SK-N-MC (cell line): Measurements from ENCODE around the gene CCDC141.
"Not testable (repeated sequence)": the region's sequence is repeated elsewhere in the genome, so short reads cannot be mapped to it uniquely, and the experiment has no call there.

ENCODE experiments used
- DNase-seq: peaks from one replicate; pipeline ENCODE4 v3.0.0-alpha.2; 2011; ENCODE audit warnings: low read depth, low spot score
- H3K27ac ChIP-seq: fragments of 200-600 bp; sonication (generic); 2 replicates; pipeline ENCODE4 v1.5.1; 2016; ENCODE audit warnings: mixed run types
- H3K36me3 ChIP-seq: fragments of 200-600 bp; sonication (generic); 2 replicates; pipeline ENCODE4 v1.6.1; 2017; ENCODE audit warnings: antibody characterized with exemption, low read length, mixed read lengths; ENCODE audit not compliant: insufficient read depth
- H3K4me3 ChIP-seq: fragments of 200-600 bp; sonication (generic); 2 replicates; pipeline ENCODE4 v1.5.1; 2016
- H3K9ac ChIP-seq: fragments of 200-600 bp; sonication (generic); 2 replicates; pipeline ENCODE4 v1.8.0; 2017; ENCODE audit warnings: mixed run types, mixed read lengths; ENCODE audit not compliant: insufficient read length
- H3K9me3 ChIP-seq: fragments of 200-600 bp; sonication (generic); 2 replicates; pipeline ENCODE4 v1.6.1; 2017; ENCODE audit warnings: low read depth, mild to moderate bottlenecking, antibody characterized with exemption, low read length, moderate library complexity, mixed read lengths
- EZH2 ChIP-seq: fragments of 200-600 bp; sonication (generic); IDR thresholded peaks from one replicate; pipeline ENCODE4 v1.6.1; 2017; ENCODE audit warnings: antibody characterized with exemption
- FOXP2 ChIP-seq: optimal IDR thresholded peaks from 2 replicates; pipeline ENCODE3; 2011; ENCODE audit warnings: mild to moderate bottlenecking, moderate library complexity; ENCODE audit not compliant: insufficient read depth; ENCODE audit errors: extremely low read length, control extremely low read depth
- POLR2AphosphoS5 ChIP-seq: IDR thresholded peaks from 2 replicates; pipeline ENCODE4 v1.6.1; 2012; ENCODE audit warnings: mild to moderate bottlenecking, low read depth, low read length, borderline replicate concordance

CCDC141 gene

GRCh38 chr2:179017773-179018357, 32.1 kb downstream of the CCDC141 start:
- DNase-seq, result no peak
- H3K27ac ChIP-seq, result no peak overlapping the region
- H3K36me3 ChIP-seq, result no peaks in the 10 kb centered on the region
- no peak overlapping the region for H3K9ac ChIP-seq
- no peaks in the 10 kb centered on the region for H3K9me3 ChIP-seq
- no peak overlapping the region for H3K4me3 ChIP-seq
- TF ChIP-seq FOXP2, result no peak
- no peak for TF ChIP-seq POLR2AphosphoS5
- TF ChIP-seq EZH2, result no peak

GRCh38 chr2:179014189-179014588, 35.7 kb downstream of the CCDC141 start:
- not testable (repeated sequence) for H3K9ac ChIP-seq, H3K4me3 ChIP-seq, H3K9me3 ChIP-seq, DNase-seq, H3K27ac ChIP-seq, H3K36me3 ChIP-seq

- no peak for DNase-seq
- no peaks in the 10 kb centered on the region for H3K9me3 ChIP-seq
- no peaks in the 10 kb centered on the region for H3K36me3 ChIP-seq
- no peak overlapping the region for H3K27ac ChIP-seq
- TF ChIP-seq POLR2AphosphoS5, result no peak
- TF ChIP-seq FOXP2, result no peak
- TF ChIP-seq EZH2, result no peak
- H3K9ac ChIP-seq, result no peak overlapping the region
- no peak overlapping the region for H3K4me3 ChIP-seq
These were observed 44.0 kb downstream of the CCDC141 start for GRCh38 chr2:179005976-179006375.

GRCh38 chr2:178999476-178999875, 50.5 kb downstream of the CCDC141 start:
- DNase-seq, result no peak
- no peak overlapping the region for H3K9ac ChIP-seq
- TF ChIP-seq EZH2 (no peak), FOXP2 (no peak), POLR2AphosphoS5 (no peak)

GRCh38 chr2:178998539-178998938, 51.4 kb downstream of the CCDC141 start:
- DNase-seq, result no peak
- Histone ChIP-seq H3K9me3 (no peaks in the 10 kb centered on the region), H3K9ac (no peak overlapping the region), H3K36me3 (no peaks in the 10 kb centered on the region), H3K27ac (no peak overlapping the region), H3K4me3 (no peak overlapping the region)
- TF ChIP-seq FOXP2 (no peak), POLR2AphosphoS5 (no peak), EZH2 (no peak)

More at GRCh38 chr2:178999476-178999875, 50.5 kb downstream of the CCDC141 start:
- Histone ChIP-seq H3K27ac (no peak overlapping the region), H3K4me3 (no peak overlapping the region), H3K36me3 (no peaks in the 10 kb centered on the region), H3K9me3 (no peaks in the 10 kb centered on the region)

- Histone ChIP-seq H3K4me3 (no peak overlapping the region), H3K27ac (no peak overlapping the region), H3K9me3 (no peaks in the 10 kb centered on the region), H3K36me3 (no peaks in the 10 kb centered on the region), H3K9ac (no peak overlapping the region)
- TF ChIP-seq FOXP2 (no peak), EZH2 (no peak), POLR2AphosphoS5 (no peak)
- no peak for DNase-seq
These were observed 52.5 kb downstream of the CCDC141 start for GRCh38 chr2:178997477-178997876.

- Histone ChIP-seq H3K27ac (no peak overlapping the region), H3K9me3 (no peaks in the 10 kb centered on the region), H3K36me3 (no peaks in the 10 kb centered on the region), H3K4me3 (no peak overlapping the region), H3K9ac (no peak overlapping the region)
- DNase-seq, result no peak
- TF ChIP-seq FOXP2 (no peak), POLR2AphosphoS5 (no peak), EZH2 (no peak)
These were observed 52.9 kb downstream of the CCDC141 start for GRCh38 chr2:178997067-178997466.

- no peaks in the 10 kb centered on the region for H3K36me3 ChIP-seq
- TF ChIP-seq POLR2AphosphoS5 (no peak), EZH2 (no peak), FOXP2 (no peak)
- no peak for DNase-seq
- H3K9ac ChIP-seq, result no peak overlapping the region
- no peak overlapping the region for H3K4me3 ChIP-seq
- no peak overlapping the region for H3K27ac ChIP-seq
- H3K9me3 ChIP-seq, result no peaks in the 10 kb centered on the region
These were observed 55.7 kb downstream of the CCDC141 start for GRCh38 chr2:178994264-178994663.

GRCh38 chr2:178993788-178994187, 56.1 kb downstream of the CCDC141 start:
- no peak for TF ChIP-seq FOXP2
- TF ChIP-seq EZH2, result no peak
- no peak for TF ChIP-seq POLR2AphosphoS5
- Histone ChIP-seq H3K9me3 (no peaks in the 10 kb centered on the region), H3K4me3 (no peak overlapping the region), H3K9ac (no peak overlapping the region), H3K36me3 (no peaks in the 10 kb centered on the region), H3K27ac (no peak overlapping the region)
- DNase-seq, result no peak

GRCh38 chr2:178992719-178993118, 57.2 kb downstream of the CCDC141 start:
- H3K4me3 ChIP-seq, DNase-seq, H3K9me3 ChIP-seq, H3K27ac ChIP-seq, H3K9ac ChIP-seq, H3K36me3 ChIP-seq: not testable (repeated sequence)
